PC-3 (cell line): ENCODE results near the gene BROX.

Experiments used
- EZH2 ChIP-seq: fragments of 300-600 bp; sonication (generic); IDR thresholded peaks from one replicate; pipeline ENCODE4 v1.6.1; 2017; ENCODE audit warnings: antibody characterized with exemption, mild to moderate bottlenecking, low read length; ENCODE audit not compliant: unreplicated experiment
- EZH2phosphoT487 ChIP-seq: fragments of 300-600 bp; sonication (generic); IDR thresholded peaks from 2 replicates; pipeline ENCODE4 v1.6.1; 2018; ENCODE audit warnings: mild to moderate bottlenecking, antibody characterized with exemption, low read length, borderline replicate concordance
- TF ChIP-seq, protein P1 (sequence below): fragments of 300-600 bp; sonication (generic); conservative IDR thresholded peaks from 2 replicates; pipeline ENCODE4 v1.5.1; 2017; ENCODE audit warnings: antibody characterized with exemption, low read depth, mild to moderate bottlenecking, low read length

DNA sequence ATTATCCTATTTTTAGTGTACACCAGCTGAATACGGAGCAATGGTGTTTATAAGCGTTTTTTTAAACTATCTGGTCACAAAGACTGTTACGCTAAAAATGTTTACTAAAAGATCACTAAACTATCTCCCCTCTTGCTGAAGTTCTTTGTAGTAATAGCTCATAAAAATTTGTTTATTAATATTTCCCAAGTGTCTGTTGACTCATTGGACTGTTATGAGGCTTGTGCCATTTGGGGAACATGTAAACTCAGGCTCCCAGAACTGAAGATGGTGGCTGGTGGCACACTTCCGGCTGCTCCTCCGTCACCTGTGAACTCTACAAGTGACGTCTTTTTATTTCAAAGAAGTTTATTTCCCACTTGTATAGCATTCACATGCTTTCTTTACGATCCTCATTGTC is 46.4 kb upstream of the BROX start:
- TF ChIP-seq EZH2 = no peak
- TF ChIP-seq, protein P1, sequence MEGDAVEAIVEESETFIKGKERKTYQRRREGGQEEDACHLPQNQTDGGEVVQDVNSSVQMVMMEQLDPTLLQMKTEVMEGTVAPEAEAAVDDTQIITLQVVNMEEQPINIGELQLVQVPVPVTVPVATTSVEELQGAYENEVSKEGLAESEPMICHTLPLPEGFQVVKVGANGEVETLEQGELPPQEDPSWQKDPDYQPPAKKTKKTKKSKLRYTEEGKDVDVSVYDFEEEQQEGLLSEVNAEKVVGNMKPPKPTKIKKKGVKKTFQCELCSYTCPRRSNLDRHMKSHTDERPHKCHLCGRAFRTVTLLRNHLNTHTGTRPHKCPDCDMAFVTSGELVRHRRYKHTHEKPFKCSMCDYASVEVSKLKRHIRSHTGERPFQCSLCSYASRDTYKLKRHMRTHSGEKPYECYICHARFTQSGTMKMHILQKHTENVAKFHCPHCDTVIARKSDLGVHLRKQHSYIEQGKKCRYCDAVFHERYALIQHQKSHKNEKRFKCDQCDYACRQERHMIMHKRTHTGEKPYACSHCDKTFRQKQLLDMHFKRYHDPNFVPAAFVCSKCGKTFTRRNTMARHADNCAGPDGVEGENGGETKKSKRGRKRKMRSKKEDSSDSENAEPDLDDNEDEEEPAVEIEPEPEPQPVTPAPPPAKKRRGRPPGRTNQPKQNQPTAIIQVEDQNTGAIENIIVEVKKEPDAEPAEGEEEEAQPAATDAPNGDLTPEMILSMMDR = no peak
- TF ChIP-seq EZH2phosphoT487 = no peak
